ENCODE results near the gene GET4.

- TF ChIP-seq POLR2A (IDR thresholded peaks at IDR 0.05; ENCODE audit: low read depth, low read length) (no peak), POLR2AphosphoS5 (IDR thresholded peaks at IDR 0.05; ENCODE audit: low read depth, low read length) (no peak), TAF1 (IDR thresholded peaks at IDR 0.05; ENCODE audit: low read depth, low read length) (no peak), SPI1 (IDR thresholded peaks at IDR 0.05; ENCODE audit: low read depth, low read length) (no peak), PAX5 (IDR thresholded peaks at IDR 0.05; ENCODE audit: insufficient read depth, low read length, severe bottlenecking) (no peak), POU2F2 (IDR thresholded peaks at IDR 0.05; ENCODE audit: low read depth, low read length) (no peak)
Observed at GRCh38 chr7:917255-918117, 41.1 kb downstream of the GET4 start.
